ENCODE measurements around the gene MBNL1. TPM values are rescaled to one million over a fixed set of nuclear protein-coding genes. Genes with fewer than 3 reads are reported as not detected.
"Not testable (repeated sequence)": the region's sequence is repeated elsewhere in the genome, so short reads cannot be mapped to it uniquely, and the experiment has no call there.

Gene MBNL1
- total RNA-seq, 6 donors from 2014 or later, result 231 to 506 (median 357) TPM

DNA sequence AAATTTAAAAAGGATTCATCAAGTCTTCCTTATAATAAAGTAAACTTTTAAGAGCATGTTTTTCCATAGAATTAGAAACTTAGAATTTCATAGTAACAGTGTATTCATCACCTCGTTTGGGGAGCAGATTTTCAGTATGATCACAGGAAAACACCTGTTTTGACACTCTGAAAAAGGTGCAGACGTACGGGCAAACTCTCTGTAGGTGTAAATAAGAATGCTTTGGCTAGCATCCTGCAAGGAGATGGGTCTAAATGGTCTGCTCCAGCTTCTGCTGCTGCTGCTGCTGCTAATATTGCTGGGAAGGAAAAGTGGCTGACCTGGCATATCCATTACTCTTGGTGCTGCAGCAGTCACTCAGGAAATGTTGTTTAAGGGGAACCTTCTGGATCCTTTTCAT lies 66.0 kb downstream of the MBNL1 start:
- peak overlapping the region in 1 of 4 donors; percentile 14 for H3K27ac ChIP-seq
- TF ChIP-seq, protein P1, sequence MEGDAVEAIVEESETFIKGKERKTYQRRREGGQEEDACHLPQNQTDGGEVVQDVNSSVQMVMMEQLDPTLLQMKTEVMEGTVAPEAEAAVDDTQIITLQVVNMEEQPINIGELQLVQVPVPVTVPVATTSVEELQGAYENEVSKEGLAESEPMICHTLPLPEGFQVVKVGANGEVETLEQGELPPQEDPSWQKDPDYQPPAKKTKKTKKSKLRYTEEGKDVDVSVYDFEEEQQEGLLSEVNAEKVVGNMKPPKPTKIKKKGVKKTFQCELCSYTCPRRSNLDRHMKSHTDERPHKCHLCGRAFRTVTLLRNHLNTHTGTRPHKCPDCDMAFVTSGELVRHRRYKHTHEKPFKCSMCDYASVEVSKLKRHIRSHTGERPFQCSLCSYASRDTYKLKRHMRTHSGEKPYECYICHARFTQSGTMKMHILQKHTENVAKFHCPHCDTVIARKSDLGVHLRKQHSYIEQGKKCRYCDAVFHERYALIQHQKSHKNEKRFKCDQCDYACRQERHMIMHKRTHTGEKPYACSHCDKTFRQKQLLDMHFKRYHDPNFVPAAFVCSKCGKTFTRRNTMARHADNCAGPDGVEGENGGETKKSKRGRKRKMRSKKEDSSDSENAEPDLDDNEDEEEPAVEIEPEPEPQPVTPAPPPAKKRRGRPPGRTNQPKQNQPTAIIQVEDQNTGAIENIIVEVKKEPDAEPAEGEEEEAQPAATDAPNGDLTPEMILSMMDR (IDR thresholded peaks at IDR 0.05), result no peak
- no peak for TF ChIP-seq POLR2AphosphoS5 (IDR thresholded peaks at IDR 0.05)
- TF ChIP-seq POLR2A (IDR thresholded peaks at IDR 0.05), result no peak
- no peak for TF ChIP-seq EP300 (IDR thresholded peaks at IDR 0.05)
- no peaks in the 10 kb centered on the region for H3K9me3 ChIP-seq
- H3K4me1 ChIP-seq, result peaks cover 32 to 51% (median 44%) of the 10 kb centered on the region in 4 donors
- no peak for ATAC-seq (ENCODE audit: low FRiP score in 2 of 2)
- no peaks in the 10 kb centered on the region for H3K27me3 ChIP-seq
- H3K4me3 ChIP-seq, result no peak overlapping the region
- peaks cover 0 to 6% (median 0%) of the 10 kb centered on the region in 4 donors for H3K36me3 ChIP-seq
- DNase-seq, result no peak
- 83 to 88% methylated on average over 3 of the region's 3 CpGs for WGBS, 2 donors

GRCh38 chr3:152335273-152335672 lies 66.5 kb downstream of the MBNL1 start:
- H3K4me3 ChIP-seq, result no peak overlapping the region
- WGBS, 2 donors, result 88 to 97% methylated on average over 2 of the region's 2 CpGs
- no peaks in the 10 kb centered on the region for H3K9me3 ChIP-seq
- H3K27me3 ChIP-seq, result no peaks in the 10 kb centered on the region
- H3K4me1 ChIP-seq, result peaks cover 29 to 47% (median 40%) of the 10 kb centered on the region in 4 donors
- peak overlapping the region in 1 of 4 donors; percentile 19 for H3K27ac ChIP-seq
- peaks cover 0 to 11% (median 2%) of the 10 kb centered on the region in 4 donors for H3K36me3 ChIP-seq
- ATAC-seq (ENCODE audit: low FRiP score in 2 of 2) (no peak), DNase-seq (no peak)
- no peak for TF ChIP-seq POLR2A (IDR thresholded peaks at IDR 0.05)
- TF ChIP-seq EP300 (IDR thresholded peaks at IDR 0.05), result no peak
- TF ChIP-seq, protein P1 (IDR thresholded peaks at IDR 0.05), result no peak
- no peak for TF ChIP-seq POLR2AphosphoS5 (IDR thresholded peaks at IDR 0.05)

DNA sequence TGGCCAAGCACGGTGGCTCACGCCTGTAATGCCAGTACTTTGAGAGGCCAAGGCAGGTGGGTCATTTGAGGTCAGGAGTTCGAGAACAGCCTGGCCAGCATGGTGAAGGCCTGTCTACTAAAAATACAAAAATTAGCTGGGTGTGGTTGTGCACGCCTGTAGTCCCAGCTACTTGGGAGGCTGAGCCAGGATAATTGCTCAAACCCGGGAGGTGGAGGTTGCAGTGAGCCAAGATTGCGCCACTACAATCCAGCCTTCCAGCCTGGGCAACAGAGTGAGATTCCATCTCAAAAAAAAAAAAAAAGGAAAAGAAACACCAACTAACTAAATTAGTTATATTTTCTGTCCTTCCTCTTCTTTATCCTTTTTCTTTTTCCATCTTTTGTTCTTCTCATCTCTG lies 68.6 kb downstream of the MBNL1 start:
- H3K27ac ChIP-seq; H3K4me3 ChIP-seq; H3K27me3 ChIP-seq; ATAC-seq (ENCODE audit: low FRiP score in 2 of 2); H3K9me3 ChIP-seq; DNase-seq: not testable (repeated sequence)
- 76 to 78% methylated on average over 6 of the region's 6 CpGs for WGBS, 2 donors
- Histone ChIP-seq H3K36me3 (peaks cover 0 to 12% (median 8%) of the 10 kb centered on the region in 4 donors), H3K4me1 (peaks cover 8 to 44% (median 27%) of the 10 kb centered on the region in 4 donors)

DNA sequence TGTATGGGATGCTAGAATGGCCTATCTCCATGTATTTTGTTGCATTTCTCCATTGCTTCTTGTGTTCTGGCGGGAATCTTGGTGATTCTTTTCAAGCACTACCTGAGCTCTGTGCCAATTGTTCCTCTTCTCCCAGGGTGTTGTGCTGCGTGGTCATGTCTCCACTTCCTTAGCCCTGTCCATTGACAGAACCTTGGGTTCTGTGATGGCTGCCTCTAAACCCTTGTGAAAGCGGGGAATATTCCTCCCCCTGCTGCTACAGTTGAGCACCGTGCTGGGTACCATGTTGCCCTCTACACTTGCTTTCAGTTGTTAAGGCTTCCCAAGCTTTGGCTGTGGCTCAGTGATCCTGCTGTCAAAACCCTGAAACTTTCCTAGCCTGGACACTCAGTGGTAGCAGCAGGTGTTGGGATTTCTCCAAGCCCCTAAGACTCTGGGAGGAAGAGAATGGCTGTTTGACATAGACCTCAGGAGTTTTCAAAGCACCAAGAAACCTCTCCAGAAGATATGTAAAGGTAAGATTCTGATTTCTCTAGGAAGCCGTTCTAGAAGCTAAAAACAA lies 69.5 kb downstream of the MBNL1 start:
- peaks cover 0 to 16% (median 8%) of the 10 kb centered on the region in 4 donors for H3K36me3 ChIP-seq
- DNase-seq (no peak), ATAC-seq (ENCODE audit: low FRiP score in 2 of 2) (no peak)
- no peak overlapping the region for H3K27ac ChIP-seq
- 92 to 97% methylated on average over 5 of the region's 5 CpGs for WGBS, 2 donors
- no peaks in the 10 kb centered on the region for H3K9me3 ChIP-seq
- no peak overlapping the region for H3K4me3 ChIP-seq
- TF ChIP-seq POLR2A (IDR thresholded peaks at IDR 0.05) (no peak), POLR2AphosphoS5 (IDR thresholded peaks at IDR 0.05) (no peak), EP300 (IDR thresholded peaks at IDR 0.05) (no peak)
- TF ChIP-seq, protein P1 (IDR thresholded peaks at IDR 0.05), result no peak
- no peaks in the 10 kb centered on the region for H3K27me3 ChIP-seq
- peaks cover 5 to 36% (median 22%) of the 10 kb centered on the region in 4 donors for H3K4me1 ChIP-seq

DNA sequence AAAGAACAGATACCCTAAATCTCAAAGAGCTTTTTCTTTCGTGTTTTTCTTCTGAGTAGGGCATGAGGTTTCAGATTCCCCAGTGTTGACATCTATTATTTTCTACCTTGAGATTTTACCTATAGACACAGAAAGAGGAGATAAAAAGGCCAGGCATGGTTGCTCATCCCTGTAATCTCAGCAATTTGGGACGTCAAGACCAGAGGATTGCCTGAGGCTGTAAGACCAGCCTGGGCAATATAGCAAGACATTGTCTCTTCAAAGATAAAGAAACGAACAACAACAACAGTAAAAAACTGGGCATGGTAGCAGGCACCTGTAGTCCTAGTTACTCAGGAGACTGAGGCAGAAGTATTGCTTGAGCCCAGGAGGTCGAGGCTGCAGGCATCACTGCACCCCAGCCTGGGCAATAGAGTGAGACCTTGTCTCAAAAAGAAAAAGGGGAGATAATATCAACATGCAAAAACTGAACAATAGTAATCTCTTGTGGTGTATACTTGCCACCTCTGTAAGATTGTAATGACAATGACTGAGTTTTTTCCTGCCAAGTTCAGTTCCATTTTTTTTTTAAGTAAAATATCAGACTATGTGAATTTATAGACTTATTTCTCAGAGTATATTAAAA lies 71.3 kb downstream of the MBNL1 start:
- DNase-seq (no peak), ATAC-seq (ENCODE audit: low FRiP score in 2 of 2) (no peak)
- 78 to 80% methylated on average over 4 of the region's 4 CpGs for WGBS, 2 donors
- peaks cover 5 to 19% (median 8%) of the 10 kb centered on the region in 4 donors for H3K4me1 ChIP-seq
- no peaks in the 10 kb centered on the region for H3K9me3 ChIP-seq
- peaks cover 0 to 20% (median 8%) of the 10 kb centered on the region in 4 donors for H3K36me3 ChIP-seq
- TF ChIP-seq EP300 (IDR thresholded peaks at IDR 0.05), result no peak
- no peak for TF ChIP-seq POLR2A (IDR thresholded peaks at IDR 0.05)
- TF ChIP-seq, protein P1 (IDR thresholded peaks at IDR 0.05), result no peak
- no peak for TF ChIP-seq POLR2AphosphoS5 (IDR thresholded peaks at IDR 0.05)
- H3K27ac ChIP-seq, result no peak overlapping the region
- no peaks in the 10 kb centered on the region for H3K27me3 ChIP-seq
- H3K4me3 ChIP-seq, result no peak overlapping the region

All from upper lobe of left lung (tissue), 6 donors.